ENCODE results near the gene ARFIP1. TPM values are rescaled to one million over a fixed set of nuclear protein-coding genes. Genes with fewer than 3 reads are reported as not detected.

ARFIP1 gene
- total and polyA plus RNA-seq, 2 donors (not counting 1 experiment from before 2014, with no cell fraction given): 11.1 to 23.5 TPM

- no peak overlapping the region for H3K9ac ChIP-seq (ENCODE audit: low read length)
- no peak overlapping the region for H2AFZ ChIP-seq (ENCODE audit: insufficient read depth, low read depth, low read length, poor library complexity, severe bottlenecking)
- H3K4me1 Mint-ChIP-seq: no peaks in the 10 kb centered on the region
- H3K27me3 Mint-ChIP-seq: no peaks in the 10 kb centered on the region
- H3K27ac ChIP-seq (ENCODE audit: low read length in 2 of 2): no peak overlapping the region
- H3K4me1 ChIP-seq (ENCODE audit: control insufficient read depth in 2 of 2, insufficient read depth in 2 of 2, low read length in 2 of 2): no peaks in the 10 kb centered on the region
- no peaks in the 10 kb centered on the region for H3K79me2 ChIP-seq (ENCODE audit: control insufficient read depth, insufficient read depth, low read length)
- no peak overlapping the region for H3K4me3 Mint-ChIP-seq
- TF ChIP-seq, protein P1, sequence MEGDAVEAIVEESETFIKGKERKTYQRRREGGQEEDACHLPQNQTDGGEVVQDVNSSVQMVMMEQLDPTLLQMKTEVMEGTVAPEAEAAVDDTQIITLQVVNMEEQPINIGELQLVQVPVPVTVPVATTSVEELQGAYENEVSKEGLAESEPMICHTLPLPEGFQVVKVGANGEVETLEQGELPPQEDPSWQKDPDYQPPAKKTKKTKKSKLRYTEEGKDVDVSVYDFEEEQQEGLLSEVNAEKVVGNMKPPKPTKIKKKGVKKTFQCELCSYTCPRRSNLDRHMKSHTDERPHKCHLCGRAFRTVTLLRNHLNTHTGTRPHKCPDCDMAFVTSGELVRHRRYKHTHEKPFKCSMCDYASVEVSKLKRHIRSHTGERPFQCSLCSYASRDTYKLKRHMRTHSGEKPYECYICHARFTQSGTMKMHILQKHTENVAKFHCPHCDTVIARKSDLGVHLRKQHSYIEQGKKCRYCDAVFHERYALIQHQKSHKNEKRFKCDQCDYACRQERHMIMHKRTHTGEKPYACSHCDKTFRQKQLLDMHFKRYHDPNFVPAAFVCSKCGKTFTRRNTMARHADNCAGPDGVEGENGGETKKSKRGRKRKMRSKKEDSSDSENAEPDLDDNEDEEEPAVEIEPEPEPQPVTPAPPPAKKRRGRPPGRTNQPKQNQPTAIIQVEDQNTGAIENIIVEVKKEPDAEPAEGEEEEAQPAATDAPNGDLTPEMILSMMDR (IDR thresholded peaks at IDR 0.05): no peak
- TF ChIP-seq EZH2 (IDR thresholded peaks at IDR 0.05; ENCODE audit: borderline replicate concordance, insufficient read depth, low read depth, low read length, poor library complexity, severe bottlenecking): no peak
- no peaks in the 10 kb centered on the region for H3K9me3 Mint-ChIP-seq (ENCODE audit: insufficient read depth)
- WGBS (ENCODE audit: insufficient coverage): no CpG with 5 or more reads among the region's 1 CpG
- H3K4me3 ChIP-seq (ENCODE audit: control extremely low read depth in 1 of 5, extremely low read depth in 1 of 5, insufficient read depth in 1 of 5, low read depth in 2 of 5, low read length in 4 of 5): no peak overlapping the region
- ChIA-PET CTCF (interaction anchor here (1.1 to 1.5 kb wide), 2 partner anchors 9 to 15 kb away, joined by 3 to 4 read pairs; no protein-coding TSS in a partner anchor), POLR2A (no interaction called here)
- H3K36me3 ChIP-seq (replicated peaks in 1 of 2; ENCODE audit: control extremely low read depth in 1 of 2, control insufficient read depth in 1 of 2, extremely low read depth in 1 of 2, insufficient read depth in 2 of 2, low read length in 1 of 2): peaks cover 8 to 21% of the 10 kb centered on the region in 2 experiments
- intact Hi-C loops (cut with micrococcal nuclease): no loop called here
- no peak overlapping the region for H3K4me2 ChIP-seq (replicated peaks; ENCODE audit: low read depth, low read length, poor library complexity, severe bottlenecking)
- H4K20me1 ChIP-seq (ENCODE audit: control insufficient read depth, insufficient read depth, low read length, poor library complexity, severe bottlenecking): no peaks in the 10 kb centered on the region
- no peaks in the 10 kb centered on the region for H3K27me3 ChIP-seq (replicated peaks in 1 of 4; ENCODE audit: control extremely low read depth in 1 of 4, control insufficient read depth in 3 of 4, insufficient read depth in 4 of 4, low read length in 3 of 4)
- DNase-seq (no peak), ATAC-seq (ENCODE audit: low read depth) (no peak)
- H3K27ac Mint-ChIP-seq: no peak overlapping the region
- peaks cover 0 to 2% (median 0%) of the 10 kb centered on the region in 3 donors for H3K9me3 ChIP-seq (ENCODE audit: control extremely low read depth in 1 of 3, control insufficient read depth in 2 of 3, insufficient read depth in 1 of 3, low read length in 2 of 3)
Measured at GRCh38 chr4:152881974-152882373, 102.2 kb downstream of the ARFIP1 start.

GRCh38 chr4:152885185-152885584 lies 105.4 kb downstream of the ARFIP1 start:
- no CpG with 5 or more reads among the region's 5 CpGs for WGBS (ENCODE audit: insufficient coverage)
- H3K27me3 Mint-ChIP-seq: no peaks in the 10 kb centered on the region
- H3K4me1 Mint-ChIP-seq: no peaks in the 10 kb centered on the region

More at GRCh38 chr4:152885185-152885584, 105.4 kb downstream of the ARFIP1 start:
- H3K4me3 Mint-ChIP-seq: no peak overlapping the region
- DNase-seq (no peak), ATAC-seq (ENCODE audit: low read depth) (no peak)
- H3K9me3 ChIP-seq (ENCODE audit: control extremely low read depth in 1 of 3, control insufficient read depth in 2 of 3, insufficient read depth in 1 of 3, low read length in 2 of 3): no peaks in the 10 kb centered on the region
- no peak overlapping the region for H3K4me2 ChIP-seq (replicated peaks; ENCODE audit: low read depth, low read length, poor library complexity, severe bottlenecking)
- POLR2A ChIA-PET: no interaction called here
- no peaks in the 10 kb centered on the region for H4K20me1 ChIP-seq (ENCODE audit: control insufficient read depth, insufficient read depth, low read length, poor library complexity, severe bottlenecking)
- TF ChIP-seq, protein P1 (IDR thresholded peaks at IDR 0.05): no peak
- no peak for TF ChIP-seq EZH2 (IDR thresholded peaks at IDR 0.05; ENCODE audit: borderline replicate concordance, insufficient read depth, low read depth, low read length, poor library complexity, severe bottlenecking)
- H3K27ac ChIP-seq (ENCODE audit: low read length in 2 of 2): no peak overlapping the region
- H3K9me3 Mint-ChIP-seq (ENCODE audit: insufficient read depth): no peaks in the 10 kb centered on the region
- H3K9ac ChIP-seq (ENCODE audit: low read length): no peak overlapping the region
- H3K79me2 ChIP-seq (ENCODE audit: control insufficient read depth, insufficient read depth, low read length): no peaks in the 10 kb centered on the region
- CTCF ChIA-PET: no interaction called here
- no peak overlapping the region for H3K27ac Mint-ChIP-seq
- H3K4me1 ChIP-seq (ENCODE audit: control insufficient read depth in 2 of 2, insufficient read depth in 2 of 2, low read length in 2 of 2): no peaks in the 10 kb centered on the region
- peaks cover 5 to 19% of the 10 kb centered on the region in 2 experiments for H3K36me3 ChIP-seq (replicated peaks in 1 of 2; ENCODE audit: control extremely low read depth in 1 of 2, control insufficient read depth in 1 of 2, extremely low read depth in 1 of 2, insufficient read depth in 2 of 2, low read length in 1 of 2)
- no peak overlapping the region for H3K4me3 ChIP-seq (ENCODE audit: control extremely low read depth in 1 of 5, extremely low read depth in 1 of 5, insufficient read depth in 1 of 5, low read depth in 2 of 5, low read length in 4 of 5)
- intact Hi-C loops (cut with micrococcal nuclease): no loop called here
- no peak overlapping the region for H2AFZ ChIP-seq (ENCODE audit: insufficient read depth, low read depth, low read length, poor library complexity, severe bottlenecking)
- H3K27me3 ChIP-seq (replicated peaks in 1 of 4; ENCODE audit: control extremely low read depth in 1 of 4, control insufficient read depth in 3 of 4, insufficient read depth in 4 of 4, low read length in 3 of 4): no peaks in the 10 kb centered on the region
